Measurements from ENCODE around the gene ZSWIM5.
"Not testable (repeated sequence)": the region's sequence is repeated elsewhere in the genome, so short reads cannot be mapped to it uniquely, and the experiment has no call there.

The ZSWIM5 gene

GRCh38 chr1:45101528-45101927 lies 104.9 kb downstream of the ZSWIM5 start:
- not testable (repeated sequence) for H3K9ac ChIP-seq (ENCODE audit: low read depth in 1 of 2, low read length in 2 of 2); H3K4me1 ChIP-seq (ENCODE audit: control insufficient read depth in 1 of 2, insufficient read depth in 2 of 2, low read length in 2 of 2); H3K36me3 ChIP-seq (ENCODE audit: control insufficient read depth in 1 of 2, insufficient read depth in 2 of 2, low read length in 2 of 2); H3K27me3 ChIP-seq (ENCODE audit: control insufficient read depth in 1 of 2, insufficient read depth in 2 of 2, low read length in 2 of 2); H3K4me3 ChIP-seq (ENCODE audit: low read depth in 1 of 2, low read length in 2 of 2); H3K27ac ChIP-seq (ENCODE audit: low read depth, low read length); H3K9me3 ChIP-seq (ENCODE audit: control insufficient read depth in 1 of 2, low read length in 2 of 2)

- H3K27ac ChIP-seq (ENCODE audit: low read depth, low read length), result no peak overlapping the region
- H3K4me1 ChIP-seq (ENCODE audit: control insufficient read depth in 1 of 2, insufficient read depth in 2 of 2, low read length in 2 of 2), result peaks cover 0 to 4% of the 10 kb centered on the region in 2 donors
- no peak overlapping the region for H3K4me3 ChIP-seq (ENCODE audit: low read depth in 1 of 2, low read length in 2 of 2)
- no peaks in the 10 kb centered on the region for H3K36me3 ChIP-seq (ENCODE audit: control insufficient read depth in 1 of 2, insufficient read depth in 2 of 2, low read length in 2 of 2)
- H3K9ac ChIP-seq (ENCODE audit: low read depth in 1 of 2, low read length in 2 of 2), result no peak overlapping the region
- no peaks in the 10 kb centered on the region for H3K27me3 ChIP-seq (ENCODE audit: control insufficient read depth in 1 of 2, insufficient read depth in 2 of 2, low read length in 2 of 2)
- no peaks in the 10 kb centered on the region for H3K9me3 ChIP-seq (ENCODE audit: control insufficient read depth in 1 of 2, low read length in 2 of 2)
These were observed 108.5 kb downstream of the ZSWIM5 start for GRCh38 chr1:45097944-45098343.

GRCh38 chr1:45097079-45097478 lies 109.3 kb downstream of the ZSWIM5 start:
- Histone ChIP-seq H3K4me3 (ENCODE audit: low read depth in 1 of 2, low read length in 2 of 2) (no peak overlapping the region), H3K9me3 (ENCODE audit: control insufficient read depth in 1 of 2, low read length in 2 of 2) (no peaks in the 10 kb centered on the region), H3K4me1 (ENCODE audit: control insufficient read depth in 1 of 2, insufficient read depth in 2 of 2, low read length in 2 of 2) (peaks cover 0 to 4% of the 10 kb centered on the region in 2 donors), H3K36me3 (ENCODE audit: control insufficient read depth in 1 of 2, insufficient read depth in 2 of 2, low read length in 2 of 2) (no peaks in the 10 kb centered on the region), H3K9ac (ENCODE audit: low read depth in 1 of 2, low read length in 2 of 2) (no peak overlapping the region), H3K27me3 (ENCODE audit: control insufficient read depth in 1 of 2, insufficient read depth in 2 of 2, low read length in 2 of 2) (no peaks in the 10 kb centered on the region), H3K27ac (ENCODE audit: low read depth, low read length) (no peak overlapping the region)

- Histone ChIP-seq H3K4me3 (ENCODE audit: low read depth in 1 of 2, low read length in 2 of 2) (no peak overlapping the region), H3K9ac (ENCODE audit: low read depth in 1 of 2, low read length in 2 of 2) (no peak overlapping the region)
These were observed 111.0 kb downstream of the ZSWIM5 start for GRCh38 chr1:45095450-45095849.

GRCh38 chr1:45094371-45094770 lies 112.0 kb downstream of the ZSWIM5 start:
- H3K9me3 ChIP-seq (ENCODE audit: control insufficient read depth in 1 of 2, low read length in 2 of 2); H3K36me3 ChIP-seq (ENCODE audit: control insufficient read depth in 1 of 2, insufficient read depth in 2 of 2, low read length in 2 of 2); H3K27me3 ChIP-seq (ENCODE audit: control insufficient read depth in 1 of 2, insufficient read depth in 2 of 2, low read length in 2 of 2); H3K4me3 ChIP-seq (ENCODE audit: low read depth in 1 of 2, low read length in 2 of 2); H3K4me1 ChIP-seq (ENCODE audit: control insufficient read depth in 1 of 2, insufficient read depth in 2 of 2, low read length in 2 of 2); H3K27ac ChIP-seq (ENCODE audit: low read depth, low read length); H3K9ac ChIP-seq (ENCODE audit: low read depth in 1 of 2, low read length in 2 of 2): not testable (repeated sequence)

More at GRCh38 chr1:45095450-45095849, 111.0 kb downstream of the ZSWIM5 start:
- H3K27ac ChIP-seq (ENCODE audit: low read depth, low read length), result no peak overlapping the region
- H3K36me3 ChIP-seq (ENCODE audit: control insufficient read depth in 1 of 2, insufficient read depth in 2 of 2, low read length in 2 of 2), result no peaks in the 10 kb centered on the region
- H3K4me1 ChIP-seq (ENCODE audit: control insufficient read depth in 1 of 2, insufficient read depth in 2 of 2, low read length in 2 of 2), result peaks cover 0 to 4% of the 10 kb centered on the region in 2 donors
- H3K27me3 ChIP-seq (ENCODE audit: control insufficient read depth in 1 of 2, insufficient read depth in 2 of 2, low read length in 2 of 2), result no peaks in the 10 kb centered on the region
- no peaks in the 10 kb centered on the region for H3K9me3 ChIP-seq (ENCODE audit: control insufficient read depth in 1 of 2, low read length in 2 of 2)

- no peak overlapping the region for H3K27ac ChIP-seq (ENCODE audit: low read depth, low read length)
- H3K4me3 ChIP-seq (ENCODE audit: low read depth in 1 of 2, low read length in 2 of 2), result no peak overlapping the region
These were observed 113.1 kb downstream of the ZSWIM5 start for GRCh38 chr1:45093334-45093733.

GRCh38 chr1:45089711-45090110 lies 116.7 kb downstream of the ZSWIM5 start:
- H3K36me3 ChIP-seq (ENCODE audit: control insufficient read depth in 1 of 2, insufficient read depth in 2 of 2, low read length in 2 of 2), result no peaks in the 10 kb centered on the region
- no peak overlapping the region for H3K9ac ChIP-seq (ENCODE audit: low read depth in 1 of 2, low read length in 2 of 2)
- no peaks in the 10 kb centered on the region for H3K27me3 ChIP-seq (ENCODE audit: control insufficient read depth in 1 of 2, insufficient read depth in 2 of 2, low read length in 2 of 2)
- H3K9me3 ChIP-seq (ENCODE audit: control insufficient read depth in 1 of 2, low read length in 2 of 2), result no peaks in the 10 kb centered on the region
- no peak overlapping the region for H3K4me3 ChIP-seq (ENCODE audit: low read depth in 1 of 2, low read length in 2 of 2)
- no peak overlapping the region for H3K27ac ChIP-seq (ENCODE audit: low read depth, low read length)
- peaks cover 0 to 4% of the 10 kb centered on the region in 2 donors for H3K4me1 ChIP-seq (ENCODE audit: control insufficient read depth in 1 of 2, insufficient read depth in 2 of 2, low read length in 2 of 2)

More at GRCh38 chr1:45093334-45093733, 113.1 kb downstream of the ZSWIM5 start:
- Histone ChIP-seq H3K36me3 (ENCODE audit: control insufficient read depth in 1 of 2, insufficient read depth in 2 of 2, low read length in 2 of 2) (no peaks in the 10 kb centered on the region), H3K9ac (ENCODE audit: low read depth in 1 of 2, low read length in 2 of 2) (no peak overlapping the region), H3K4me1 (ENCODE audit: control insufficient read depth in 1 of 2, insufficient read depth in 2 of 2, low read length in 2 of 2) (peaks cover 0 to 4% of the 10 kb centered on the region in 2 donors), H3K27me3 (ENCODE audit: control insufficient read depth in 1 of 2, insufficient read depth in 2 of 2, low read length in 2 of 2) (no peaks in the 10 kb centered on the region), H3K9me3 (ENCODE audit: control insufficient read depth in 1 of 2, low read length in 2 of 2) (no peaks in the 10 kb centered on the region)

GRCh38 chr1:45084562-45084961 lies 121.8 kb downstream of the ZSWIM5 start:
- H3K36me3 ChIP-seq (ENCODE audit: control insufficient read depth in 1 of 2, insufficient read depth in 2 of 2, low read length in 2 of 2), result no peaks in the 10 kb centered on the region
- no peaks in the 10 kb centered on the region for H3K27me3 ChIP-seq (ENCODE audit: control insufficient read depth in 1 of 2, insufficient read depth in 2 of 2, low read length in 2 of 2)
- no peak overlapping the region for H3K4me3 ChIP-seq (ENCODE audit: low read depth in 1 of 2, low read length in 2 of 2)
- no peaks in the 10 kb centered on the region for H3K4me1 ChIP-seq (ENCODE audit: control insufficient read depth in 1 of 2, insufficient read depth in 2 of 2, low read length in 2 of 2)
- no peak overlapping the region for H3K9ac ChIP-seq (ENCODE audit: low read depth in 1 of 2, low read length in 2 of 2)
- H3K27ac ChIP-seq (ENCODE audit: low read depth, low read length), result no peak overlapping the region
- no peaks in the 10 kb centered on the region for H3K9me3 ChIP-seq (ENCODE audit: control insufficient read depth in 1 of 2, low read length in 2 of 2)

GRCh38 chr1:45079533-45079932 lies 126.9 kb downstream of the ZSWIM5 start:
- Histone ChIP-seq H3K27ac (ENCODE audit: low read depth, low read length) (no peak overlapping the region), H3K9me3 (ENCODE audit: control insufficient read depth in 1 of 2, low read length in 2 of 2) (no peaks in the 10 kb centered on the region), H3K36me3 (ENCODE audit: control insufficient read depth in 1 of 2, insufficient read depth in 2 of 2, low read length in 2 of 2) (no peaks in the 10 kb centered on the region), H3K27me3 (ENCODE audit: control insufficient read depth in 1 of 2, insufficient read depth in 2 of 2, low read length in 2 of 2) (no peaks in the 10 kb centered on the region), H3K9ac (ENCODE audit: low read depth in 1 of 2, low read length in 2 of 2) (no peak overlapping the region), H3K4me1 (ENCODE audit: control insufficient read depth in 1 of 2, insufficient read depth in 2 of 2, low read length in 2 of 2) (no peaks in the 10 kb centered on the region), H3K4me3 (ENCODE audit: low read depth in 1 of 2, low read length in 2 of 2) (no peak overlapping the region)

- not testable (repeated sequence) for H3K36me3 ChIP-seq (ENCODE audit: control insufficient read depth in 1 of 2, insufficient read depth in 2 of 2, low read length in 2 of 2); H3K9me3 ChIP-seq (ENCODE audit: control insufficient read depth in 1 of 2, low read length in 2 of 2); H3K4me3 ChIP-seq (ENCODE audit: low read depth in 1 of 2, low read length in 2 of 2); H3K4me1 ChIP-seq (ENCODE audit: control insufficient read depth in 1 of 2, insufficient read depth in 2 of 2, low read length in 2 of 2); H3K27me3 ChIP-seq (ENCODE audit: control insufficient read depth in 1 of 2, insufficient read depth in 2 of 2, low read length in 2 of 2); H3K9ac ChIP-seq (ENCODE audit: low read depth in 1 of 2, low read length in 2 of 2); H3K27ac ChIP-seq (ENCODE audit: low read depth, low read length)
These were observed 129.4 kb downstream of the ZSWIM5 start for GRCh38 chr1:45076959-45077358.

- H3K27me3 ChIP-seq (ENCODE audit: control insufficient read depth in 1 of 2, insufficient read depth in 2 of 2, low read length in 2 of 2), result no peaks in the 10 kb centered on the region
- H3K27ac ChIP-seq (ENCODE audit: low read depth, low read length), result no peak overlapping the region
- H3K36me3 ChIP-seq (ENCODE audit: control insufficient read depth in 1 of 2, insufficient read depth in 2 of 2, low read length in 2 of 2), result no peaks in the 10 kb centered on the region
- peaks cover 0 to 3% of the 10 kb centered on the region in 2 donors for H3K9me3 ChIP-seq (ENCODE audit: control insufficient read depth in 1 of 2, low read length in 2 of 2)
- no peaks in the 10 kb centered on the region for H3K4me1 ChIP-seq (ENCODE audit: control insufficient read depth in 1 of 2, insufficient read depth in 2 of 2, low read length in 2 of 2)
- H3K9ac ChIP-seq (ENCODE audit: low read depth in 1 of 2, low read length in 2 of 2), result no peak overlapping the region
- no peak overlapping the region for H3K4me3 ChIP-seq (ENCODE audit: low read depth in 1 of 2, low read length in 2 of 2)
These were observed 134.8 kb downstream of the ZSWIM5 start for GRCh38 chr1:45071567-45071966.

Data from duodenal mucosa (tissue), 2 donors.